Tibial nerve (tissue), 4 donors: ENCODE data around the gene MPRIP. TPM values are rescaled to one million over a fixed set of nuclear protein-coding genes. Genes with fewer than 3 reads are reported as not detected.

ENCODE experiments used
- DNase-seq, 2 donors: peaks; one replicate each; pipeline ENCODE4 v3.0.0-alpha.2; 2019; ENCODE audit warnings: low spot score in 2 of 2
- H3K27ac ChIP-seq, 4 donors: fragments of 200-600 bp; sonication (generic) in 3 of 4; one replicate each; pipeline ENCODE4 v1.5.1; 2017 to 2019; ENCODE audit warnings: mild to moderate bottlenecking in 1 of 4
- H3K27me3 ChIP-seq, 2 donors: fragments of 200-600 bp; sonication (generic) in 1 of 2; one replicate each; pipeline versions ENCODE4 v1.5.1 to v1.6.0; 2017 to 2019
- H3K36me3 ChIP-seq, 3 donors: fragments of 200-600 bp; sonication (generic); one replicate each; pipeline ENCODE4 v1.5.1; 2018 to 2019
- H3K4me1 ChIP-seq, 4 donors: fragments of 200-600 bp; sonication (generic) in 3 of 4; one replicate each; pipeline ENCODE4 v1.5.1; 2017 to 2019
- H3K4me3 ChIP-seq, 4 donors: fragments of 200-600 bp; sonication (generic) in 3 of 4; one replicate each; pipeline ENCODE4 v1.5.1; 2017 to 2019; ENCODE audit warnings: mild to moderate bottlenecking in 1 of 4, moderate library complexity in 1 of 4
- H3K9me3 ChIP-seq, 4 donors: fragments of 200-600 bp; sonication (generic) in 3 of 4; one replicate each; pipeline ENCODE4 v1.5.1; 2017 to 2019
- CTCF ChIP-seq, 5 experiments: fragments of 200-600 bp in 3 of 5; fragments of 450-650 bp in 2 of 5; sonication (generic) in 3 of 5; IDR thresholded peaks; one replicate each; pipeline ENCODE4 v1.5.1; 2016 to 2019; ENCODE audit warnings: antibody characterized with exemption in 5 of 5, mild to moderate bottlenecking in 3 of 5, moderate library complexity in 2 of 5
- EP300 ChIP-seq, 2 donors: sonication (generic); formaldehyde crosslinking; IDR thresholded peaks; one replicate each; pipeline ENCODE4 v1.6.1; 2017; ENCODE audit warnings: antibody characterized with exemption in 2 of 2, mild to moderate bottlenecking in 1 of 2
- POLR2A ChIP-seq, 2 donors: fragments of 450-650 bp; IDR thresholded peaks; one replicate each; pipeline ENCODE4 v1.6.1; 2017; ENCODE audit warnings: antibody characterized with exemption in 2 of 2, mild to moderate bottlenecking in 2 of 2, moderate library complexity in 2 of 2
- WGBS, 2 donors: methylation state at CpG; one replicate each; pipeline ENCODE4 v1.1.5; 2018; 5-methylcytosine and 5-hydroxymethylcytosine counted together
- total RNA-seq, 4 donors: library from RNA; depleted of rRNA; stranded (reverse); fragments of >200 nt; gene quantifications; one replicate each; pipeline ENCODE4 v1.1.0, GENCODE V29; 2016

MPRIP gene
- total RNA-seq, 4 donors from 2014 or later, result 216 to 291 (median 265) TPM

GRCh38 chr17:17122781-17123483 lies 80.7 kb downstream of the MPRIP start:
- no peak for DNase-seq
- TF ChIP-seq EP300 (IDR thresholded peaks at IDR 0.05), result no peak
- TF ChIP-seq CTCF (IDR thresholded peaks at IDR 0.05), result no peak
- no peak for TF ChIP-seq POLR2A (IDR thresholded peaks at IDR 0.05)
- Histone ChIP-seq H3K4me3 (no peak overlapping the region), H3K27me3 (no peaks in the 10 kb centered on the region), H3K9me3 (no peaks in the 10 kb centered on the region), H3K27ac (no peak overlapping the region), H3K4me1 (peaks cover 0 to 64% (median 33%) of the 10 kb centered on the region in 4 donors), H3K36me3 (peaks cover 0 to 14% (median 0%) of the 10 kb centered on the region in 3 donors)
- WGBS, 2 donors, result 73 to 74% methylated on average over 10 of the region's 10 CpGs

- TF ChIP-seq POLR2A (IDR thresholded peaks at IDR 0.05) (no peak), EP300 (IDR thresholded peaks at IDR 0.05) (no peak), CTCF (IDR thresholded peaks at IDR 0.05) (no peak)
- DNase-seq, result no peak
- Histone ChIP-seq H3K4me1 (peaks cover 0 to 64% (median 19%) of the 10 kb centered on the region in 4 donors), H3K27me3 (no peaks in the 10 kb centered on the region), H3K27ac (no peak overlapping the region), H3K9me3 (no peaks in the 10 kb centered on the region), H3K4me3 (no peak overlapping the region), H3K36me3 (peaks cover 0 to 28% (median 0%) of the 10 kb centered on the region in 3 donors)
- 91 to 93% methylated on average over 3 of the region's 3 CpGs for WGBS, 2 donors
These were observed 82.1 kb downstream of the MPRIP start for GRCh38 chr17:17124341-17124740.

GRCh38 chr17:17125136-17126084 lies 83.2 kb downstream of the MPRIP start:
- peak overlapping the region in 2 of 4 donors; percentile 23 to 25 for H3K27ac ChIP-seq
- H3K4me1 ChIP-seq, result peaks cover 0 to 62% (median 8%) of the 10 kb centered on the region in 4 donors

GRCh38 chr17:17126131-17127110 lies 84.2 kb downstream of the MPRIP start:
- peak overlapping the region in 3 of 4 donors; percentile 8 to 25 (median 23) for H3K27ac ChIP-seq
- TF ChIP-seq CTCF (IDR thresholded peaks at IDR 0.05) (no peak), EP300 (IDR thresholded peaks at IDR 0.05) (no peak), POLR2A (IDR thresholded peaks at IDR 0.05) (no peak)
- no peaks in the 10 kb centered on the region for H3K27me3 ChIP-seq
- H3K4me1 ChIP-seq, result peaks cover 0 to 62% (median 4%) of the 10 kb centered on the region in 4 donors
- WGBS, 2 donors, result 66 to 69% methylated on average over 12 to 21 of the region's 21 CpGs
- H3K36me3 ChIP-seq, result peaks cover 0 to 47% (median 0%) of the 10 kb centered on the region in 3 donors
- DNase-seq, result no peak
- no peaks in the 10 kb centered on the region for H3K9me3 ChIP-seq
- no peak overlapping the region for H3K4me3 ChIP-seq

More at GRCh38 chr17:17125136-17126084, 83.2 kb downstream of the MPRIP start:
- 80 to 88% methylated on average over 6 of the region's 6 CpGs for WGBS, 2 donors
- TF ChIP-seq POLR2A (IDR thresholded peaks at IDR 0.05) (no peak), CTCF (IDR thresholded peaks at IDR 0.05) (no peak)
- Histone ChIP-seq H3K9me3 (no peaks in the 10 kb centered on the region), H3K4me3 (no peak overlapping the region), H3K27me3 (no peaks in the 10 kb centered on the region), H3K36me3 (peaks cover 0 to 37% (median 0%) of the 10 kb centered on the region in 3 donors)
- DNase-seq, result no peak
